HepG2 (cell line): Measurements from ENCODE around the gene FUT3. TPM values are rescaled to one million over a fixed set of nuclear protein-coding genes. Genes with fewer than 3 reads are reported as not detected.

ENCODE experiments used
- ADNP ChIP-seq: sonication (generic); formaldehyde crosslinking; IDR thresholded peaks from 2 replicates; pipeline ENCODE4 v1.4.0; 2020; ENCODE audit warnings: missing genetic modification reagents
- ARNT2 ChIP-seq: sonication (generic); formaldehyde crosslinking; IDR thresholded peaks from 2 replicates; pipeline ENCODE4 v1.8.0; 2022; ENCODE audit warnings: mild to moderate bottlenecking, low read depth, missing genetic modification reagents, moderate library complexity
- CHCHD3 ChIP-seq: sonication (generic); formaldehyde crosslinking; IDR thresholded peaks from 2 replicates; pipeline ENCODE4 v1.8.0; 2022; ENCODE audit warnings: mild to moderate bottlenecking, missing genetic modification reagents, moderate library complexity
- DR1 ChIP-seq: sonication (generic); formaldehyde crosslinking; IDR thresholded peaks from 2 replicates; pipeline ENCODE4 v1.8.0; 2021; ENCODE audit warnings: mild to moderate bottlenecking, missing genetic modification reagents, inconsistent platforms
- ELF1 ChIP-seq: sonication (generic); formaldehyde crosslinking; IDR thresholded peaks from 2 replicates; pipeline ENCODE4 v1.4.0; 2020; ENCODE audit warnings: missing genetic modification reagents
- FOXK2 ChIP-seq: fragments of 450-650 bp; IDR thresholded peaks from 2 replicates; pipeline ENCODE4 v1.6.1; 2016
- POGZ ChIP-seq: sonication (generic); formaldehyde crosslinking; IDR thresholded peaks from 2 replicates; pipeline ENCODE4 v1.4.0; 2020; ENCODE audit warnings: mild to moderate bottlenecking, missing genetic modification reagents
- SUZ12 ChIP-seq: fragments of 150-350 bp; IDR thresholded peaks from 2 replicates; pipeline ENCODE4 v1.6.1; 2014; ENCODE audit warnings: low read depth, low read length
- TAF15 ChIP-seq: fragments of 200-400 bp; formaldehyde crosslinking; IDR thresholded peaks from one replicate; pipeline ENCODE4 v1.6.1; 2018; ENCODE audit warnings: mild to moderate bottlenecking, low read depth, low read length; ENCODE audit not compliant: poor library complexity, severe bottlenecking
- TBX3 ChIP-seq: fragments of 450-650 bp; IDR thresholded peaks from 2 replicates; pipeline ENCODE4 v1.6.1; 2017; ENCODE audit warnings: antibody characterized with exemption, mild to moderate bottlenecking, inconsistent platforms, borderline replicate concordance
- TGIF2 ChIP-seq: IDR thresholded peaks from 2 replicates; pipeline ENCODE4 v1.6.1; 2016; ENCODE audit warnings: control low read depth, missing compliant biosample characterization
- ZFP36 ChIP-seq: fragments of 150-350 bp; IDR thresholded peaks from 2 replicates; pipeline ENCODE4 v1.6.1; 2018; ENCODE audit warnings: borderline replicate concordance, low read length, low read depth; ENCODE audit not compliant: partially characterized antibody
- ZFP37 ChIP-seq: sonication (generic); formaldehyde crosslinking; IDR thresholded peaks from 2 replicates; pipeline ENCODE4 v1.4.0; 2020; ENCODE audit warnings: missing genetic modification reagents, borderline replicate concordance
- polyA plus RNA-seq, 8 experiments: library from polyadenylated mRNA; depleted of rRNA in 3 of 8; stranded (reverse) in 7 of 8; unstranded in 1 of 8; fragments of >200 nt; fragmentation: Illumina TruSeq in 4 of 8; extraction: Trizol in 4 of 8; gene quantifications; 2 replicates each; pipeline versions ENCODE4 v1.2.1 to v1.2.3, GENCODE V29; 2011 to 2016; ENCODE audit warnings: low read depth in 4 of 8, missing spikeins in 1 of 8, mixed read lengths in 1 of 8; ENCODE audit not compliant: insufficient read depth in 1 of 8
- total RNA-seq, 5 experiments: library from RNA; depleted of rRNA; stranded (reverse); fragments of >200 nt; fragmentation: Illumina TruSeq; extraction: Trizol; gene quantifications; 2 replicates each; pipeline ENCODE4 v1.2.3, GENCODE V29; 2016; ENCODE audit warnings: low read depth in 1 of 5
- TF ChIP-seq, protein P1 (sequence below): sonication (generic); formaldehyde crosslinking; IDR thresholded peaks from 2 replicates; pipeline ENCODE4 v1.4.0; 2020; ENCODE audit warnings: missing genetic modification reagents
- TF ChIP-seq, protein P2 (sequence below): sonication (generic); formaldehyde crosslinking; IDR thresholded peaks from 2 replicates; pipeline ENCODE4 v1.4.0; 2020; ENCODE audit warnings: missing genetic modification reagents
- TF ChIP-seq, protein P3 (sequence below): sonication (generic); formaldehyde crosslinking; IDR thresholded peaks from 2 replicates; pipeline ENCODE4 v1.8.0; 2022; ENCODE audit warnings: mild to moderate bottlenecking, missing genetic modification reagents; ENCODE audit not compliant: insufficient replicate concordance
- TF ChIP-seq, protein P4 (sequence below): IDR thresholded peaks from 2 replicates; pipeline ENCODE4 v1.6.1; 2016; ENCODE audit warnings: missing compliant biosample characterization, missing genetic modification reagents, borderline replicate concordance

FUT3 gene
- total and polyA plus RNA-seq, 2 of the 13 experiments (the other 11 are each of a cell fraction or from before 2014, with no cell fraction given) = 0.53 to 1.1 TPM

DNA sequence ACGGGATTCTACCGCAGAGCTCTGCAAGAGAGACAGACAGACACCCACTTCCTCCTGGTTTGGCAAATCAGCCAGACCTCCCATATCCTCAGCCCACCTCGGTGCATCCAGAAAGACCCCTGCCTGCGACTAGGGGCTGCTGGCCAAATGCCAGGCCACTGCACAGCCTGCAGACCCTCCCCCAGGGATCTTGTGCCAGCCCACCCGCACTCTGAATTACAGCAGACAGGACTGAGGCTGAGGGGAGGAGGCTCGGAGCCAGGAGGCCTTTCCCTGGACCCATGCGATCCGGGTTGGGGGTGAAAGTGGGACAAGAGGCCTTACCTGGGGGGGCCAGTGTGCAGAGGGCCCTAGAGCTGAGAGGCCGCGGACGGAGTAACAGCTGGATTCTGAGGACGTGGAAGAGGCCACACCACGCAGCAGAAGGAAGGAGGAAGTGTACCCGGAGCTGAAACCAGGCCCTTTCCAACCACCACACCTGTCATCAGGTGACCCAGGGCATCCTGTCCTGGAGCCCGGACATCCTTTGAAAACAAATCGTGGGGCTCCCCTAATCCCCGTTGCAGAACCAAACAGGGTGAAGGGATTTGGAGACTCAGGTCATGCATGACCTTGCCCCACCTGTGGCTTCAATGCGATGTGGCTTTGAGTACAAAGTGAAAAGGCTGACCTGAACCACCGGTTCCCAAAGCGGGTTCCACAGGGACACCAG, 12.7 kb downstream of the FUT3 start (continued):
- TF ChIP-seq, protein P1, sequence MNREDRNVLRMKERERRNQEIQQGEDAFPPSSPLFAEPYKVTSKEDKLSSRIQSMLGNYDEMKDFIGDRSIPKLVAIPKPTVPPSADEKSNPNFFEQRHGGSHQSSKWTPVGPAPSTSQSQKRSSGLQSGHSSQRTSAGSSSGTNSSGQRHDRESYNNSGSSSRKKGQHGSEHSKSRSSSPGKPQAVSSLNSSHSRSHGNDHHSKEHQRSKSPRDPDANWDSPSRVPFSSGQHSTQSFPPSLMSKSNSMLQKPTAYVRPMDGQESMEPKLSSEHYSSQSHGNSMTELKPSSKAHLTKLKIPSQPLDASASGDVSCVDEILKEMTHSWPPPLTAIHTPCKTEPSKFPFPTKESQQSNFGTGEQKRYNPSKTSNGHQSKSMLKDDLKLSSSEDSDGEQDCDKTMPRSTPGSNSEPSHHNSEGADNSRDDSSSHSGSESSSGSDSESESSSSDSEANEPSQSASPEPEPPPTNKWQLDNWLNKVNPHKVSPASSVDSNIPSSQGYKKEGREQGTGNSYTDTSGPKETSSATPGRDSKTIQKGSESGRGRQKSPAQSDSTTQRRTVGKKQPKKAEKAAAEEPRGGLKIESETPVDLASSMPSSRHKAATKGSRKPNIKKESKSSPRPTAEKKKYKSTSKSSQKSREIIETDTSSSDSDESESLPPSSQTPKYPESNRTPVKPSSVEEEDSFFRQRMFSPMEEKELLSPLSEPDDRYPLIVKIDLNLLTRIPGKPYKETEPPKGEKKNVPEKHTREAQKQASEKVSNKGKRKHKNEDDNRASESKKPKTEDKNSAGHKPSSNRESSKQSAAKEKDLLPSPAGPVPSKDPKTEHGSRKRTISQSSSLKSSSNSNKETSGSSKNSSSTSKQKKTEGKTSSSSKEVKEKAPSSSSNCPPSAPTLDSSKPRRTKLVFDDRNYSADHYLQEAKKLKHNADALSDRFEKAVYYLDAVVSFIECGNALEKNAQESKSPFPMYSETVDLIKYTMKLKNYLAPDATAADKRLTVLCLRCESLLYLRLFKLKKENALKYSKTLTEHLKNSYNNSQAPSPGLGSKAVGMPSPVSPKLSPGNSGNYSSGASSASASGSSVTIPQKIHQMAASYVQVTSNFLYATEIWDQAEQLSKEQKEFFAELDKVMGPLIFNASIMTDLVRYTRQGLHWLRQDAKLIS (CRISPR knock-in tag) = no peak
- TF ChIP-seq CHCHD3 = no peak
- TF ChIP-seq, protein P2, sequence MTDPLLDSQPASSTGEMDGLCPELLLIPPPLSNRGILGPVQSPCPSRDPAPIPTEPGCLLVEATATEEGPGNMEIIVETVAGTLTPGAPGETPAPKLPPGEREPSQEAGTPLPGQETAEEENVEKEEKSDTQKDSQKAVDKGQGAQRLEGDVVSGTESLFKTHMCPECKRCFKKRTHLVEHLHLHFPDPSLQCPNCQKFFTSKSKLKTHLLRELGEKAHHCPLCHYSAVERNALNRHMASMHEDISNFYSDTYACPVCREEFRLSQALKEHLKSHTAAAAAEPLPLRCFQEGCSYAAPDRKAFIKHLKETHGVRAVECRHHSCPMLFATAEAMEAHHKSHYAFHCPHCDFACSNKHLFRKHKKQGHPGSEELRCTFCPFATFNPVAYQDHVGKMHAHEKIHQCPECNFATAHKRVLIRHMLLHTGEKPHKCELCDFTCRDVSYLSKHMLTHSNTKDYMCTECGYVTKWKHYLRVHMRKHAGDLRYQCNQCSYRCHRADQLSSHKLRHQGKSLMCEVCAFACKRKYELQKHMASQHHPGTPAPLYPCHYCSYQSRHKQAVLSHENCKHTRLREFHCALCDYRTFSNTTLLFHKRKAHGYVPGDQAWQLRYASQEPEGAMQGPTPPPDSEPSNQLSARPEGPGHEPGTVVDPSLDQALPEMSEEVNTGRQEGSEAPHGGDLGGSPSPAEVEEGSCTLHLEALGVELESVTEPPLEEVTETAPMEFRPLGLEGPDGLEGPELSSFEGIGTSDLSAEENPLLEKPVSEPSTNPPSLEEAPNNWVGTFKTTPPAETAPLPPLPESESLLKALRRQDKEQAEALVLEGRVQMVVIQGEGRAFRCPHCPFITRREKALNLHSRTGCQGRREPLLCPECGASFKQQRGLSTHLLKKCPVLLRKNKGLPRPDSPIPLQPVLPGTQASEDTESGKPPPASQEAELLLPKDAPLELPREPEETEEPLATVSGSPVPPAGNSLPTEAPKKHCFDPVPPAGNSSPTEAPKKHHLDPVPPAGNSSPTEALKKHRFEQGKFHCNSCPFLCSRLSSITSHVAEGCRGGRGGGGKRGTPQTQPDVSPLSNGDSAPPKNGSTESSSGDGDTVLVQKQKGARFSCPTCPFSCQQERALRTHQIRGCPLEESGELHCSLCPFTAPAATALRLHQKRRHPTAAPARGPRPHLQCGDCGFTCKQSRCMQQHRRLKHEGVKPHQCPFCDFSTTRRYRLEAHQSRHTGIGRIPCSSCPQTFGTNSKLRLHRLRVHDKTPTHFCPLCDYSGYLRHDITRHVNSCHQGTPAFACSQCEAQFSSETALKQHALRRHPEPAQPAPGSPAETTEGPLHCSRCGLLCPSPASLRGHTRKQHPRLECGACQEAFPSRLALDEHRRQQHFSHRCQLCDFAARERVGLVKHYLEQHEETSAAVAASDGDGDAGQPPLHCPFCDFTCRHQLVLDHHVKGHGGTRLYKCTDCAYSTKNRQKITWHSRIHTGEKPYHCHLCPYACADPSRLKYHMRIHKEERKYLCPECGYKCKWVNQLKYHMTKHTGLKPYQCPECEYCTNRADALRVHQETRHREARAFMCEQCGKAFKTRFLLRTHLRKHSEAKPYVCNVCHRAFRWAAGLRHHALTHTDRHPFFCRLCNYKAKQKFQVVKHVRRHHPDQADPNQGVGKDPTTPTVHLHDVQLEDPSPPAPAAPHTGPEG (CRISPR knock-in tag) = peak; percentile 65
- no peak for TF ChIP-seq POGZ (CRISPR knock-in tag)
- no peak for TF ChIP-seq FOXK2
- TF ChIP-seq, protein P3, sequence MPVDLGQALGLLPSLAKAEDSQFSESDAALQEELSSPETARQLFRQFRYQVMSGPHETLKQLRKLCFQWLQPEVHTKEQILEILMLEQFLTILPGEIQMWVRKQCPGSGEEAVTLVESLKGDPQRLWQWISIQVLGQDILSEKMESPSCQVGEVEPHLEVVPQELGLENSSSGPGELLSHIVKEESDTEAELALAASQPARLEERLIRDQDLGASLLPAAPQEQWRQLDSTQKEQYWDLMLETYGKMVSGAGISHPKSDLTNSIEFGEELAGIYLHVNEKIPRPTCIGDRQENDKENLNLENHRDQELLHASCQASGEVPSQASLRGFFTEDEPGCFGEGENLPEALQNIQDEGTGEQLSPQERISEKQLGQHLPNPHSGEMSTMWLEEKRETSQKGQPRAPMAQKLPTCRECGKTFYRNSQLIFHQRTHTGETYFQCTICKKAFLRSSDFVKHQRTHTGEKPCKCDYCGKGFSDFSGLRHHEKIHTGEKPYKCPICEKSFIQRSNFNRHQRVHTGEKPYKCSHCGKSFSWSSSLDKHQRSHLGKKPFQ (CRISPR knock-in tag) = no peak
- no peak for TF ChIP-seq TAF15
- TF ChIP-seq, protein P4, sequence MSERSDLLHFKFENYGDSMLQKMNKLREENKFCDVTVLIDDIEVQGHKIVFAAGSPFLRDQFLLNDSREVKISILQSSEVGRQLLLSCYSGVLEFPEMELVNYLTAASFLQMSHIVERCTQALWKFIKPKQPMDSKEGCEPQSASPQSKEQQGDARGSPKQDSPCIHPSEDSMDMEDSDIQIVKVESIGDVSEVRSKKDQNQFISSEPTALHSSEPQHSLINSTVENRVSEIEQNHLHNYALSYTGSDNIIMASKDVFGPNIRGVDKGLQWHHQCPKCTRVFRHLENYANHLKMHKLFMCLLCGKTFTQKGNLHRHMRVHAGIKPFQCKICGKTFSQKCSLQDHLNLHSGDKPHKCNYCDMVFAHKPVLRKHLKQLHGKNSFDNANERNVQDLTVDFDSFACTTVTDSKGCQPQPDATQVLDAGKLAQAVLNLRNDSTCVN (CRISPR knock-in tag) = peak; percentile 69; the same call in 1 of the 2 replicates
- no peak for TF ChIP-seq DR1 (CRISPR knock-in tag)
- no peak for TF ChIP-seq ZFP37
- no peak for TF ChIP-seq SUZ12
- TF ChIP-seq TBX3 = no peak
- TF ChIP-seq TGIF2 (CRISPR knock-in tag) = no peak
- TF ChIP-seq ARNT2 (CRISPR knock-in tag) = 0 out of 2 replicates have a peak, but pooled peaks have one; percentile 37
- TF ChIP-seq ZFP36 = no peak
- no peak; the same call in 1 of the 2 replicates for TF ChIP-seq ELF1
- TF ChIP-seq ADNP = no peak
